GM12878 (cell line): ENCODE results near the gene PTRH2.

Source experiments
- FOXM1 ChIP-seq: IDR thresholded peaks from 2 replicates; pipeline ENCODE4 v1.6.1; 2012; ENCODE audit warnings: low read depth, mild to moderate bottlenecking, inconsistent platforms, low read length, moderate library complexity
- POLR2AphosphoS2 ChIP-seq: IDR thresholded peaks from 2 replicates; pipeline ENCODE4 v1.6.1; 2011; ENCODE audit warnings: low read depth, mild to moderate bottlenecking, low read length, improper control_type of control experiment, moderate library complexity
- POLR2AphosphoS5 ChIP-seq: IDR thresholded peaks from 2 replicates; pipeline ENCODE4 v1.6.1; 2011; ENCODE audit warnings: mild to moderate bottlenecking, low read length, inconsistent platforms
- SMC3 ChIP-seq: IDR thresholded peaks from 2 replicates; pipeline ENCODE4 v1.6.1; 2011; ENCODE audit warnings: low read length, improper control_type of control experiment, borderline replicate concordance
- TAF1 ChIP-seq: IDR thresholded peaks from 2 replicates; pipeline ENCODE4 v1.6.1; 2011; ENCODE audit warnings: mild to moderate bottlenecking, low read depth, low read length, borderline replicate concordance
- ZNF274 ChIP-seq: IDR thresholded peaks from one replicate; pipeline ENCODE4 v1.8.0; 2011; ENCODE audit not compliant: insufficient read length, insufficient read depth
- TF ChIP-seq, protein P1 (sequence below): IDR thresholded peaks from 2 replicates; pipeline ENCODE4 v1.6.1; 2012; ENCODE audit warnings: low read length, inconsistent platforms

DNA sequence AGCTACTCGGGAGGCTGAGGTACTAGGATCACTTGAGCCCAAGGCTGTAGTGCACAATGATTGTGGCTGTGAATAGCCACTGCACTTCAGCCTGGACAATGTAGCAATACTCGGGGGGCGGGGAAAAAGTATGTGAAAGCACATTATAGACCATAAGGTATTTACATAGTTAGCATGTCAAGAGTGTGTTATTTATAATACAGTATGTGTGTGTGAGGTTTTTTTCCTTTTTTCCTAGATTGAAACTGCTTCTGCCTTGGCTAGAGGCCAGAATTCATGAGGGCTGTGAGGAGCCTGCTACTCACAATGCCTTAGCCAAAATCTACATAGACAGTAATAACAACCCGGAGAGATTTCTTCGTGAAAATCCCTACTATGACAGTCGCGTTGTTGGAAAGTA is 30.5 kb downstream of the PTRH2 start:
- TF ChIP-seq POLR2AphosphoS2 (no peak), ZNF274 (no peak), TAF1 (no peak), FOXM1 (no peak), SMC3 (no peak), POLR2AphosphoS5 (no peak)
- TF ChIP-seq, protein P1, sequence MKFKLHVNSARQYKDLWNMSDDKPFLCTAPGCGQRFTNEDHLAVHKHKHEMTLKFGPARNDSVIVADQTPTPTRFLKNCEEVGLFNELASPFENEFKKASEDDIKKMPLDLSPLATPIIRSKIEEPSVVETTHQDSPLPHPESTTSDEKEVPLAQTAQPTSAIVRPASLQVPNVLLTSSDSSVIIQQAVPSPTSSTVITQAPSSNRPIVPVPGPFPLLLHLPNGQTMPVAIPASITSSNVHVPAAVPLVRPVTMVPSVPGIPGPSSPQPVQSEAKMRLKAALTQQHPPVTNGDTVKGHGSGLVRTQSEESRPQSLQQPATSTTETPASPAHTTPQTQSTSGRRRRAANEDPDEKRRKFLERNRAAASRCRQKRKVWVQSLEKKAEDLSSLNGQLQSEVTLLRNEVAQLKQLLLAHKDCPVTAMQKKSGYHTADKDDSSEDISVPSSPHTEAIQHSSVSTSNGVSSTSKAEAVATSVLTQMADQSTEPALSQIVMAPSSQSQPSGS: no peak
